HG03159 (cell line): ENCODE data around the gene ITIH4.

Experiments used
- ATAC-seq: cut with Tn5 transposase; IDR thresholded peaks from one replicate; pipeline ENCODE4 v1.9.1; 2021; ENCODE audit warnings: mild to moderate bottlenecking, moderate library complexity; ENCODE audit not compliant: unreplicated experiment

Gene ITIH4

DNA sequence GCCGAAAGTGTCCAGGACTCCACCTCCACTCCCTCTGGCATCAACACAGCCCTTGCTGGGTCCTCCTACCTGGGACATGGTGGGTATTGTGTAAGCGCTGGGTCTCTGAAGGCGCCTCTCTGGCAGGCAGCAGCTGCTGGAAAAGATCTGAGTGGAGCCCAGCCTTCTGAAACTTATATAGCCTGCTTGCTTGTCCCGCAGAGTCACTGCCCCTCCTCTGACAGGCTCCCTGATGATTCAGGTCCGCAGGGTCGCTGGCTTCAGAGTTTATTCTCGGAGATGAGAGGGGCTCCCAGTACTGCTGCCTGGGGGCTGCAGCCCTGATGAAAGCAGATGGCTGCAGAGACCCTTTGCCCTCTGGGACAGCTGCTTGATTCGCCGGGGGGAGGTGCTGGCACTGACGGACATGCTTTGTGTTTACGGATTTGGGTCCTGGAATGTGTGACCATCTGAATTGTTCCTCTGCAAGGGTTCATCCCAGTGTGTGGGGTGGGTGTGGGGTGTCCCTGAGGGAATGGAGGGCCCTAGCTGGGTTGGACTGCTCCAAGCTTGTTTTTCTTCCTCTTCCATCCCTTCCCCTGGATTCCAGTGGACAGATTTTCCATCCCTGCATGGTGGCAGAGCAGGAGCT is 4.5 kb upstream of the ITIH4 start, which contains the start of gene MUSTN1:
Gene MUSTN1, minus strand, starts transcription at position 149 of the 631 bp plus-strand sequence. Its CDS starts 71 bp downstream, at position 78.
- ATAC-seq = no peak

DNA sequence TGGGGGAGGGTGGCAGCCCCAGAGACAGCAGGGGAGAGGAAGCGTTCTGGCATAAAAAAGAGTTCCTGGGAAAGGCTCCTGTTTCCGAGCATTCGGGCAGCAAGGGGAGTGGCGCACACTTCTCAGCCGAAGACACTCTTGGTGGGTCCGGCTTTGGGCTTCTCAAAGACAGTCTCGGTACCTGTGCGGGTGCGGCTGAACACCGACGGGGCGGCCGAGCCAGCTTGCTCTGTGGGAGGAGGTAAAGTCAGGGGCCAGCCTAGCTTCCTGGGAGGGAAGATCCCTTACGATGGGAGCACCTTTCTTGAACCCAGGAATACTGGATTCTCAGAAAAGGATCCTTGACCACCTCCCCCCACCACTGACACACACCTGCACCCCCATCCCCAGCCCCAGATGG is 2.7 kb upstream of the ITIH4 start:
- no peak for ATAC-seq

DNA sequence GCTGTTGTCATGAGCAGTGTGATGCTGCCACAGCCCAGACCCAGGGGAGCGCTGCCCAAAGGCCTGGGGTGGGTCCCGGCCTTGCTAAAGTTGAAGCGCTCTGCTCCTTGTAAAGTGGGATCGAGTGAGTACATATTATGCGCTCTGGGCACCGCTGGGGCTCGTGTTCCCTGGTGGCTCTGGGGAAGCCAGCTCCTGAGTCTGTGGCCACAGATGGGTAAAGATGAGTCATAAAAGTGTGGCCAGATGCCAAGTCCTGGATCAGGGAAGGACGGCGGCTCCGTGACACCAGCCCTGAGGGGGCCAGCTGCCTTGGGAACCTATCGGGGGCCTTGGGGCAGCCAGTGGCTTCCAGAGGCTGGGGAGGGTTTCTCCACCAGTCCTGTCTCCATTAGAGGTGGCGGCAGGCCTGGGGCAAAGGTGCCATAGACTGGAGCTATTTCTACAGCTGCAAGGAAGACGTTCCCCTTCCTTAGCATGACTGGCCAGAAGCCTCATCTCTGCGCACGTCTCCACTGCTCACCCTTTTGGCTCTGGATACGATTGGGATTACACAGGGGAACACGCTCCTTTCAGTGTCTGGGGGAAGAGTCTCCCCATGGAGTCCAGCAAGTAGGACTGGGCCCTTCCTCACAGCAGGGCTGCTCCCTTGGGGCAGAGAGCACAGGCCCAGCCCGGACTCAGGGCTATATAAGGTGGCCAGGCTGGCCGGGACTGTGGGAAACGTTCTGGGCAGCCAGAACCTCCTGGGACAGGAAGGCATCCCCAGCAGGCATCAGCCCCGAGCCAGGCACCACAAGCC is 1.2 kb upstream of the ITIH4 start:
- ATAC-seq = no peak

DNA sequence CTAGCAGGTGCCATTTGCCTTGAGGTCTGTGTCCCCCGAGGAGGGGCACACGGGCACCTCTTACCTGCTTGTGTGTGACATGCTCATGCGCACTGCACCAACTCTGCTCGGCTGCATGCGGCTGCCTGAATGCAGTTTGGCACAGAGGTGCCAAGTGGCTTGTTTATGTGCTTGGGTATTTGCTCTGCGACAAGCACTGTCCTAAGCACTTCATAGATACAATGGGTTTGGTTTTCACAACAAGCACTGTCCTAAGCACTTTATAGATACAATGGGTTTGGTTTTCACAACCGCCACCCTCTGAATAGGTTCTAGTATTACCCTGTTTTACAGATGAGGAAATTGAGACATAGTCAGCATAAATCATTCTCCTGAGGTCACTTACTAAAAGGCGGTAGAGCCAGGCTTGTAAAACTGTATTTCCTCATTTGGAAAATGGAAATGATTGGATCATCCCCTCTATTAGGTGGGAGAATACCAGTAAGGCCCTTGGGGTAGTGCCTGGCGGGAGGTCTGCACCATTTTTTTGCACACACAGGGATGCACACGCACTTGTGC is 487 bp downstream of the ITIH4 start:
- no peak for ATAC-seq

DNA sequence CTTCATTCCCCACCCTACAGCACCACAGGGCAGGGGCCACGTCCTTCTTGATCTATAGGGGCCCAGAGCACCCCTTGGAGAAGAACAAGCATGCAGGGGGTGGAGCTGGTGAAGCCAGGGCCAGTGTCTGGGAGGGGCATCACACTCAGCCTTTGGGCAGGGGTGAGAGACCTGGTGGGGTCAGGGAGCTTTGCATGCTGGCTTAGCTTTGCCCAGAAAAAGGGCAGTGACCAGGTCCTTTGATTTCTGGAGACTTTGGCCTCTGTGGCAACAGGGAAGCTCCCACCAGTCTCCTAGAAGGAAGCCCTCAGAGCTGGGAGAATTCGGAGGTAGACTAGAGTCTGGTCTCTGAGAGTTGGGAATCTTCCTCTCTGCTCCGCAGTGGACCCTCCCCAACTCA is 990 bp downstream of the ITIH4 start:
- no peak for ATAC-seq

DNA sequence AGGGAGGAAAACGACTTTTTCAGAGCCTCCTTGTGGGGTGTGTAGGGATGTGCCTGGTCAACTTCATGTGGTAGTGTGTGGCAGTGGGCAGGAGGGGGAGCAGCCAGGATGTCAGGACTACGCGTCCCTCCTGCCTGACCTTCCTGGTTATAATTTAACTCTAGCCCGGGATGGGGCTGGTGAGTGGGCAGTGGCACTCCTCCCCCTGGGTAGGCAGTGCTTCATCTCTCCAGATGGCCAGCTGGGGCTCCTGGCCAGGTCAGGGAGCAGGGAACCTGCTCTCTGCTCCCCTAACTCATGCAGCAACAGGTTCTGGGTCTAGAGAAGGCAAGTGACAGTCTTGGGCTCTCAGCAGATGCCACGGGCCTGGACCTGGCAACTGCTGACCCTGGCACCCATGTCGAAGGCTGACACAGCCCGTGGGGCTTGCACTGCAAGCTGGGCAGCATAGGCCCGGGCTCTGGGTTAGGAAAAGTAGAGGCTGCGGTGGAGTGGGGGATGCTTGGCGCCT is 2.6 kb downstream of the ITIH4 start:
- ATAC-seq = no peak

DNA sequence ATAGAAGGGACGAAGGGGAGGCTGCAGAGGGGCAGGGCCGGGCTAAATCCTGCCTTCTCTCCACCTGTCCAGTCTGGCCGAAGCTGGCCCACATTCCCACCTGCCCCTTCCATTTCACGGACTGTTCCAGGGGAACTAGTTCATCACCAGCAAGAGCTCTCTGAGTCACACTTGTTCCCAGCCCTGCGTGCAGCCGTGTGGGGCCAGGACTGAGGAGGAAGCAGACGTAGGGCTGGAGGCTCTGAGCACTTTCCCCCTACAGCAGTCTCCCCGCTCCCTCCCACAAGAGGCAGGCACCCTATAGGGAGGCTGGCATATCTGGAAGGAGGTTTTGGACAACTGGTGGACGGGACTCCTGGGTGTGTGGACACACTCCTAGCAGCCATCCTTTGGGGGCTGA is 3.0 kb downstream of the ITIH4 start:
- ATAC-seq = no peak

DNA sequence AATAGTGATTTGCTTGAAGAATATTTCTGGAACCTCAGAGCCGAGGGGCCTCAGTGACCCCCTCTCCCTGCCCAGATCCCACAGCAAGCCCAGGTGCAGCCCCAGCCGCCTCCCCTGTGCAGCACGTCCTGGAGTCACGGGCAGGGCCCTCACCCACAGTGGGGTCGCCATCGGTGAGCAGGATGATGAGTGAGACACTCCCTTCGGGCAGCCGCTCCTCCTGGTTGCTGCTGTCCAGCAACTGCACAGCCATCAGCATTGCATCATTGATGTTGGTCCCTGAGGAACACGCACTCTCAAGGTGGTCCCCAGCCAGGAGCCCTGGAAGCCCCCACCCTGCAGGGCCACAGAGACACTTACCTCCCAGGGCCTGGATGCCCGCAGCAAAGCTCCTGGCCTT is 6.4 kb downstream of the ITIH4 start:
- ATAC-seq = no peak

DNA sequence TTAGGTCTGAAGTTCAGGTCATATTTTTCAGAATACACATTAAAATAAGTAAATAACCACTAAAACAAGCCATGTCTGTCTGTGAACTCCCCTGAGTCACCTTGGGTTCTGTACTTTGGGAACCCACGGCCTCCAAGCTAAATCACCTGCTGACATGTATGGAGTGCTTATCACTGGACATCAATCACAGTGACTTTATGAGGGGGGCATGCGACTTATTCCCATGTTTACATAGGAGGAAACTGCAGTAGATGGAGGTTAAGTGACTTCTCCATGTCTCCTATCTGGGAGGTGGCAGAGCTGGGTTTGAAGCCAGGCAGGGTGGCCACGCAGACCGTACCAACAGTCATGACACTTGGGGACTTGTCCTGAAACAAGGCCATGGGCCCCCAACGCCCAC is 8.1 kb downstream of the ITIH4 start:
- no peak for ATAC-seq

DNA sequence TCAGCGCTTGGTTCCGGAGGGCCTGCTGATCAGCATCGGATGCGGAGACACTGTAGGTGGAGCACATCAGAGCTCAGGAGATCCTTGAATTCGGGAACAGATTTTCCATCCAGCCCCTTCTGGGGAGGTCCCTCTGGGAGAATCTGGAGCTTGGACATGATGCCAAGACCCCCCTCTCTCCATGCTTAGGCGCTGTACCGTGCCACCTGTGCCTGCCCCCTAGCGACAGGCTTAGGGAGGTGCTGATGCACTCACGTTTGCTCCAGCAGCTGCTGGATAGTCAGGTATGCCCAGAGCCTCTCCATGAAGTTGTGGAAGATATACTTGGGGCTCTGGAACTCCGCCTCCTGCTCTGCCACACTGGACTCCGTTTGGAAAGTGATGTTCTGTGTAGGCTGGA is 9.7 kb downstream of the ITIH4 start:
- no peak for ATAC-seq

DNA sequence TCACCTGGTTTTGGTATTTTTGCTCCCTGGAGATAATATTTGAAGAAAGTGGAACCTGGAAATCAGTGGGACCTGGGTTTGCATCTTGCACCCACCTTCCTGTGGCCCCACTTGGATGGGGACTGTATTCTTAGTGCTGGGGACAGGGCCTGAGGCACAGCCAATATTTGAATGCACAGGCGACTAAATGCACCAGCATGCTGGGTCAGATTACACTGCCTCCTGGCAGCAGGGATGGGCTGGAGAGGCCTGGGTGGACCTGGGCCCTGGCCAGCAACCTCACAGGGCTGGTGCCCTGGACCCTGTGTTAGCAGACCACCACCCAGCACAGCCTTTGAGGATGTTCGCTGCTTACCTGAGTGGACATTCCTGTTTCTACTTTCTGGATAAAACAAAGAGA is 10.5 kb downstream of the ITIH4 start:
- ATAC-seq = no peak

DNA sequence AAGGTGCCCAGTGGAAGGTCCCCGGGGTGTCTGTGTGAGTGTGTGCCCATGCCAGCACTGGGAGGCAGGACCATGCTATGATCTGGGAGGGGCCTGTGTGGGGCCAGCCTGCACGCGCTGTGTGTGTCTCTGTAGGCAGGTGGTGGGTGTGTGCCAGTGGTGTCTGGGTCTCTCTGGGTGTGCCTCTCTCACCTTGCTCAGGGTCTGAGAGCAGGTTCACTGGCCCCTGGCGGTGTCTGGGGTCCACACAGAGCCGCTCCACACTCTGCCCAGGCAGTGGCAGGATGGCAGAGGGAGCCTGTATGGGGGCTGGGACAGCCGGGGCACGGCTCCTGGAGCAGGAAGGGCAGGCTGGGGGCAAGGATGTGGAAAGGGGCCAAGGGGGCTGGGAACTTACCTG is 12.6 kb downstream of the ITIH4 start:
- no peak for ATAC-seq

DNA sequence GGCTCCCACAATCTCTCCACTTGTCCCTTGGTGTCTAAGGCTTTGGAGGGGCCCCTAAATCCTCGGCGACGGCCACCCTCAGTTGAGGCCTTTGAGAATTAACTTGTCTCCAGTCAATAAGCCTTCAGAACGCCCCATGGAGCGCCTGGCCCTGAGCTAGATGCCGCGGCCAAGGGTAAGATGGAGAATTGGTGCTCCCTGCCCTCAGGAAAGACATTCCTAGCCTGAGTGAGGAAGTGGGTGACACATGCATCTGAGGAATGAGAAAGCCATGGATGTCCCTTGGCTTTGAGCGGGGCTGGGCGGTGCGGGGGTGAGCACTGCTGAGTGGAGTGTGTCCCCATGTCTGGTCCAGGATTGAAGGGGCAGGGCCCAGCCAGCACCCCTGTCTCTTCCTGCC is 13.3 kb downstream of the ITIH4 start:
- no peak for ATAC-seq

DNA sequence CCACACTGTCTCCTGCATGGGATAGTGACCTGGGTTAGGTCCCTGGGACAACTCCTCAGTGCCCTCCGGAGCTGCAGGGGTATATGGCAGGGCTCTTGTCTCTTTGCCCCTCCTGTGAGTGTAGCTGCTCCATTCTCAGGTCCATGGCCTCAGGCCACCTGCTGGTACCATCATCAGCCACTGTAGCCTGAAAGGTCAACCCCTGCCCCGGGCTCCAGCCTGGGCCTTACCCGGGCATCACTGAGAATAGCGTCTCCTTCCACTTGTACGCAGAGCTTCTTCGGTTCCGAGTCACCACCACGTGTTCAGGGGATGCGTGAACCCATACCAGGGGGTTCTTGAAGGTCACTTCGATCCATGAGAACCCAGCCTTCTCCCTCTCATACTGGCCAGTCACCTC is 13.8 kb downstream of the ITIH4 start:
- ATAC-seq = no peak

DNA sequence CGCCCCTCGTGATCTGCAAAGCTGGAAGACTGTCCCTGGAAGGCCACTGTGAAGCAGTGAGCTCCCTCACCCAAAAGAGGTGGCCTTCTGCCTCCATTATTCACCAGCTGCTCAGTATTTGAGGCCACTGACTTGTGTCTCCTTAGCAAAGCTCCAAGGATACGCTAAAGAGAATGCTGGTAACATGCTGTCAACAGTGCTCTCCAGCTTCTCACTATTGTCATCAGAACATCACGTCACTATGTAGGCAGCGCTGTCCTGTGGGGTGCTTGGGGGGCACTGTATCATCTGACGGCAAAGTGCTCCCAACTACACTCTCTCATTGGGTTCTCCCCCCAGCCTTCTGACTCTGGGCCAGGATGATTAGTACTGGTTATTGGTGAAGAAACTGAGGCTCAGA is 14.3 kb downstream of the ITIH4 start:
- no peak for ATAC-seq

DNA sequence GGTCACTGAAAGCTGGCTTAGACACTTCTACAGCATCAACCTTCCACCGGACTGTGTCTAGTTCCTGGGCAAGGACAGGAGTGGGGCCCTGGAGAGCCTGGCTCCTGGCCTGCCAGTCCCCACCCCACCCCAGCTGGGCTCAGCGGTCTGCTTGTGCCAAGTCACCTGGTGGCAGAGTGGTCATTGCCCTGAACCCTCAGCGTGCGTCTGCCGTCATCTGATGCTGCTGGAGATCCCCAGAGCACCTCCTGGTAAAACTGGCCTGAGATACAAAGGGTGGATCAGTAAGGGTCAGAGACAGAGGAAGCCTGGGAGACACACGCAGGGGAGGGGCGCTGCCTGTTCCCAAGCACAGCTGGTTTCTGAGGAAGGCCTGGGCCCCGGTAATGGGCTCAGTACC is 16.7 kb downstream of the ITIH4 start:
- no peak for ATAC-seq

DNA sequence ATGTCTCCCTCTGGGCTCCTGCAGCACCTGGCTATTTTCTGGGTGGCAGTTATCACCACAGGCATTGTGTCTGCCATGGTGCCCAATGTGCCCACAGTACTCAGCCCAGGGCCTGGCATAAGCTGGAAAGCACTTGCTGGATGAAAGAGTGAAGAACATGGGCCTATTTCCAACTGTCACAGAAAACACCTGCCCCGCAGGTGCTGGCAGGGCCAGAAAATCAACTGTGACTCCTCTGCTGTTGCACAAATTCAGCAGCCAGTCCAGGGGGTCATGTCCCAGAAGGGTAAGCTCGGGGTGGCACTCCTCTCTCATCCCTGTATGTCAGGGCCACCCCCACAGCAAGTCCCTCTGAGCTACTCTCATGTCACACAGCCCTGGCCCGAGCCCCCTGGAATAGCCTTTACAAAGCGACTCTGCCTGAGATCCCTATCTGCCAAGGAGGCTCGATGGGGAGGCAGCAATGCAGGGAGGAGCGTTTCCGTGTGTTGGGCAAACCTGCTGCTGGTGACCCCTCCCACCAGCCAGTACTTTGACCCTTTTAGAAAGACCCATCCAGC is 18.9 kb downstream of the ITIH4 start:
- no peak for ATAC-seq

DNA sequence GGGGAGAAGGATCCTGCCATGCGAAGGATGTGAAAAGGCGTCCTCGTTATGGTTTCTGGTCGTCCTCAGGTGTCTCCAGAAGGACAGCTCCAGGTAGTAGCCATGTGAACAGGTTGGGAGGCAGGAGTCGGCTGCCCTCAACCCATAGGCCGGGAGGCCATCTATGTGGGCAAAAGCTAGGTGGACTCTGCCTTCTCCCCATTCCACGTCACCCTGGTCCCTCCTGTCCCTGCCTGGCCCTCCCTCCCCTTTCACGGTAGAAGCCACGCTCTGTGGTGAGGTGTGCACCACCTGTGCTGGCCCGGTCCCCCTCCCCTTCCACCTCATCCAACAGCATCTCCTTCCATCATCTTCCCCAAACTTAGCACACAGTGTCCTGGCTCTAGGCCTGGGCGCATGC is 19.5 kb downstream of the ITIH4 start:
- ATAC-seq = no peak

DNA sequence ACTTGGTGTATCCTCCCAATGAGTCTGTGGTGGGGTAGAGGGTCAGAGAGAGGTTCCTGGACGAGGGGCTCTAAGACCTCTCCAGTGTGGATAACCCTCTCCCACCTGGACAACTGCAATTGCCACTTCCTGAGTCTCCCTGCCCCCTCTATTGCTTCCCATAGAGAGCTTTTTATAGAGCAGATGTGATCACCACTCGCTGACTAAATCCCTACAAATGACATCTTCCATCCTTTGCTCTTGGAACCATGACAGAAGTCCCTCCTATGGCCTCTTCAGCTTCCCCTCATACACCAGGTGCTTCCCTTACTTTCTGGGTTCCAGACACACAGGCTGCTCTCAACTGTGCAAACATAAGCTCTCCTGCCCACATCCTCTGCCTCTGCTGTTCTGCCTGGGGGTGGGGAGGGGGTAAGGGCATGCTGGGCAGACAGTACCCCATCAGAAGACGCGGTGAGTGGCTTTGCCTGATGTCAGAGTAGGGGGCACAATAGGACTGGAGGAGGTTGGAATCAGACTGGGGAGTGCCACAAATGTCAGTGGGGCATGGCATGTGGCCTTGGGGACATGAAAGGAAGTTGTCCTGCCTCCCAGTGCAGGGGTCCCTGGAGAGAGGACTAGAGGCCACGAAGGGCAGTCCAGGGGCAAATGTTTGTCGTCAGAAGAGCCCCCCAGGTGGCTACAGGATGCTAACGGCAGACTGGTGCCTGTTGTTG is 20.7 kb downstream of the ITIH4 start:
- no peak for ATAC-seq

DNA sequence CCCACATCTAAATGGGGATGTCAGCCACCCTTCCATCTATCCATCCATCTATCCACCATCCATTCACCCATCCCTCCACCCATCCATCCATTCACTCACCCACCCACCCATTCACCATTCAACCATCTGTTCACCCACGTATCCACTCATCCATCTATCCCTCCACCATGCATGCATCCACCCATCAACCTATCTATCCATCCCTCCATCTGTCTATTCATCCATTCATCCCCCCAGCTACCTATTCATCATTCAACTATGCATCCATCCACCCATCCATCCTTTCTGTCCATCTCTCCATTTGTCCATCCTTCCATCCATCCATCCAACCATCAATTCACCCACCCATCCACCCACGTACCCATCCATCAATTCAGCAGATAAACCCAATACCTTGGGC is 21.3 kb downstream of the ITIH4 start:
- no peak for ATAC-seq
